ENCODE data around the gene MAPK8.
"Not testable (repeated sequence)": the region's sequence is repeated elsewhere in the genome, so short reads cannot be mapped to it uniquely, and the experiment has no call there.

MAPK8 gene

GRCh38 chr10:48336978-48337599 is 30.6 kb downstream of the MAPK8 start:
- FAIRE-seq, result no peak

GRCh38 chr10:48340734-48341133 is 34.3 kb downstream of the MAPK8 start:
- no peak for FAIRE-seq

DNA sequence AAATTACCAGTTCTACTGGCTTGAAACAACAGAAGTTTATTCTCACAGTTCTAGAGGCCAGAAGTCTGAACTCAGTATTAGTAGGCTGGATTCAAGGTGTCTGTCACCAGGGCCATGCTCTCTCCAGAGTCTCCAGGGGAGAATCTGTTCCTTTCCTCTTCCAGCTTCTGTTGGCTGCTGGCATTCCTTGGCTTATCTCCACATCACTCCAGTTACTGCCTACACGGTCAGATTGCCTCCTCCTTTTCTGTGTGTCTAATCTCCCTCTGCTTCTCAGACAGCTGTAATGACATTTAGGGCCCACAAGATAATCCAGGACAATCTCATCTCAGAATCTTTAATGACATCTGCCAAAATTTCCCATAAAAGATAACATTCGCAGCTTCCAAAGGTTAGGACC is 36.6 kb downstream of the MAPK8 start:
- FAIRE-seq, result no peak

- FAIRE-seq, result no peak
Measured at GRCh38 chr10:48343921-48344598, 37.6 kb downstream of the MAPK8 start.

GRCh38 chr10:48346248-48346647 is 39.8 kb downstream of the MAPK8 start:
- FAIRE-seq, result not testable (repeated sequence)

DNA sequence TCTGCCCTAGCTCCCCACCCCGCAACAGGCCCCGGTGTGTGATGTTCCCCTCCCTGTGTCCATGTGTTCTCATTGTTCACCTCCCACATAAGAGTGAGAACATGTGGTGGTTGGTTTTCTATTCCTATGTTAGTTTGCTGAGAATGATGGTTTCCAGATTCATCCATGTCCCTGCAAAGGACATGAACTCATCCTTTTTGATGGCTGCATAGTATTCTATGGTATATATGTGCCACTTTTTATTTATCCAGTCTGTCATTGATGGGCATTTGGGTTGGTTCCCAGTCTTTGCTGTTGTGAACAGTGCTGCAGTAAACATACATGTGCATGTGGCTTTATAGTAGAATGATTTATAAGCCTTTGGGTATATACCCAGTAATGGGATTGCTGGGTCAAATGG is 41.1 kb downstream of the MAPK8 start:
- FAIRE-seq, result not testable (repeated sequence)

DNA sequence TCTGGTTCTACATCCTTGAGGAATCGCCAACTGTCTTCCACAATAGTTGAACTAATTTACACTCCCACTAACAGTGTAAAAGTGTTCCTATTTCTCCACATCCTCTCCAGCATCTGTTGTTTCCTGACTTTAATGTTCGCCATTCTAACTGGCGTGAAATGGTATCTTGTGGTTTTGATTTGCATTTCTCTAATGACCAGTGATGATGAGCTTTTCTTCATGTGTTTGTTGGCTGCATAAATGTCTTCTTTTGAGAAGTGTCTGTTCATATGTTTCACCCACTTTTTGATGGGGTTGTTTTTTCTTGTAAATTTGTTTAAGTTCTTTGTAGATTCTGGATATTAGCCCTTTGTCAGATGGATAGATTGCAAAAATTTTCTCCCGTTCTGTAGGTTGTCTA is 41.5 kb downstream of the MAPK8 start:
- FAIRE-seq, result not testable (repeated sequence)

- no peak for FAIRE-seq
Measured at GRCh38 chr10:48353246-48353645, 46.8 kb downstream of the MAPK8 start.

- no peak for FAIRE-seq
Measured at GRCh38 chr10:48357631-48358030, 51.2 kb downstream of the MAPK8 start.

GRCh38 chr10:48358162-48358561 is 51.7 kb downstream of the MAPK8 start:
- FAIRE-seq, result no peak

DNA sequence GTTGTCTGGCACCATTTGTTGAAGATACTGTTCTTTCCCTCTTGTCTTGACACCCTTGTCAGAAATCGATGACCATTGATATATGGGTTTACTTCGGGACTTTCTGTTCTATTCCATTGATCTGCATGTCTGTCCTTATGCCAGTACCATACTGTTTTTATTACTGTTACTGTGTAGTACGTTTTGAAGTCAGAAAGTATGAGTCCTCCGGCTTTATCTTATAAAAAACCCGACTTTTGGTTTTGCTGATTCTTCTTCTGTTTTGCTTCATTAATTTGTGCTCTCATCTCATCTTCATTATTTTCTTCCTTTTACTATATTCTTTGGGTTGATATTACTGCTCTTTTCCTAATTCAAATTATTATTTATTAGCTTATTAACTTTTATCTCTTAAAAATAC is 52.4 kb downstream of the MAPK8 start:
- no peak for FAIRE-seq

- no peak for FAIRE-seq
Measured at GRCh38 chr10:48361176-48361575, 54.7 kb downstream of the MAPK8 start.

GRCh38 chr10:48363617-48364355 is 57.3 kb downstream of the MAPK8 start:
- FAIRE-seq, result peak; percentile 97

DNA sequence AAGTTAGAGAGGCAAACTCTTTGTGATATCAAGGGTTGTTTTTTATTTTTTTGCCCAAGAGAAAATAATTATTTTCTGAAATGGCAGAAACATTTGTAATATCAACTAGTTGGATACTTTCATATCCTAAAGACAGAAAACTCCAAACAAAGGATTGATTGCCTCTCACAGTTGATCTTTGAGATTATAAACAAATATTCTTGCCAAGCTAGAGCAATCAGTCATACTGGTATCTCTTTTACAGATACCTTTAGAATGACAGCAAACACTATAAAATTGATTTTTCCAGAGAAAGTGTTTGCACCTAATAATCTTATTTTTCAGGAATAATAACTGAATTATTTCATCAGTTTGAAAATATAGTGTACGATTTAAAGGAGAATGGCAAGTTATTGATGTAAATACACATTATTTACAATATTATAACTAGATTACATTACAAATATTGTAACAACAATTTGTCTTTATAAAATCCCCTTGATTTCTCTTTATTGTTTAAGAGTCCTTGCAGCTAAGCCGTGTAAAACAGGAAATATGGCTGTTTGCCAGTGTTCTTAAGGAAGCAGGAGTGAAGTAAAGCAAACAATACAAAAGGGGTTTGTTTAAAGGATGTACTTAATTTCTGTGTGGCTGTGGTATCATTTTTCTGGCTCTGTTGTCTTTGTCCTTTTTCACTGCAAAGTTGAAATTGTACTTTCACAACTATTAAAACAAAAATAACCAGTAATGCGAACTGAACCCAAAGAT is 58.4 kb downstream of the MAPK8 start:
- FAIRE-seq, result peak; percentile 91

DNA sequence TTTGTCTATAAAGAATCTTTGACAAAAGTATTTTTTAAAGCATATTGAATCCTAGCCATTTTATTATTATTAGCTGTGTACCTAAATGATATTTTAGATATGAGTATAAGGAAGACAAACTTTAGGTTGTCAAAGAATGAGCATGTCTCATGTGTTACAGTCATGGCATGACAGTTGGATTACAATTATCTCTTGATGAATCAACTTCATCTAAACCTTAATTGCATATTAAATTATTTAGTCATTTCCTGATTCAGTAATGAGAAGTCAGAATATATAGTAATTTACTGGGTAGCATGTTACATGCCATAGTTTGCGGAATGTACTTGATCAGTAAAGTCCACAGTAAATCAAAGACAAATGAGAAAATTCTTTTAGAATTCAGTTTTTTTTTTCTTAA is 59.2 kb downstream of the MAPK8 start:
- FAIRE-seq, result peak; percentile 57

- no peak for FAIRE-seq
Measured at GRCh38 chr10:48366261-48366660, 59.8 kb downstream of the MAPK8 start.

DNA sequence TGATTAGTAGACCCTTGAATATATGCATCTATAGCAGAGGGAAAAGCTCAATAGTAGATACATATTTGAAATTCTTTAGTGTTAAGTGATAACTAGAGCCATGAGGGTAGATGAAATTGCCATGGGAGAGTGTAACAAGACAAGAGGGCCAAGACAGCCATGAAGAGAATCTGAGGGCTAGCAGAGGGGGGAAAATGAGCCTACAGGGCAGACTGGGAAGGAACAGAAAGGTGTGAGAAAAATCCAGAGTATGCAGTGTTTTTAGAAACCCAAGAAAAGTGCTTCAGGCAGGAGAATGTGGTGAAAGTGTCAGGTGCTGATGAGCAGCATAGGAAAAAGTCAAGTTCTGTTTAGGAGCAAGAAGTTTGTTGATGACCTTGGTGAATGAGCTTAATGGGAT is 63.0 kb downstream of the MAPK8 start:
- no peak for FAIRE-seq

- peak; percentile 4 for FAIRE-seq
Measured at GRCh38 chr10:48377751-48378530, 71.5 kb downstream of the MAPK8 start.

GRCh38 chr10:48378675-48379074 is 72.2 kb downstream of the MAPK8 start:
- no peak for FAIRE-seq

GRCh38 chr10:48381971-48382370 is 75.5 kb downstream of the MAPK8 start:
- no peak for FAIRE-seq

DNA sequence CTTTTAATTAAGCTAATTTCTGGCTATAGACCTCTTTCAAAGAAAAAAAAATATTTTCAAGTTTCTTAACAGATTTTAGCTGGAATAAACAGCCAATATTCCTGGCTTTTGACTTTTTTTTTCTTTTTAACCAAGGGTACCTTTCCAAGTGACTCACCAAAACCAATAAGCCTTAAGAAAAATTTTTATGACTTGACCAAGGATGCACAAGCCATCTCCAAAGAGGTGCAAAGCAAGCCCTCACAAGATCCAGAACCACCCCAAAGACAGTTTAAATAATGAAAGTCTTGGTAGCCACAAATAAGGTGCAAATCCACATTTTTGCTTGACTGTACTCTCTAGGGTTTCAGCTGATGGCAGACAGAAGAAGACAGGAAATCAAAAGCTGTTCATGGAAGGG is 76.5 kb downstream of the MAPK8 start:
- FAIRE-seq, result no peak

- FAIRE-seq, result no peak
Measured at GRCh38 chr10:48383393-48383792, 76.9 kb downstream of the MAPK8 start.

DNA sequence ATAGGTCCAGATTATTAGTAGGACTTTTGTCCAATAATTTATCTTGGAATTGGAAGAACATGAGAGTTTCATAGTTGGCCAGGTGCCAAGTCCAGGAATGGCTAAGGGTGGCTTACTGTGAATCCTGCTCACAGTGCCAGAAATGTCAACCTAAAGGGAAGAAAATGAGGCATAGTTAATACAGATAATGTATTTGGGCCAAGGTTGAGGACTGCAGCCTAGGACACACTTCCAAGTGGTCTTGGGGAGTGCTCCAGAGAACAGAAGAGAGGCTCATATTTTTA is 78.2 kb downstream of the MAPK8 start:
- FAIRE-seq, result no peak
